ENCODE results near the gene CLNK.
"Not testable (repeated sequence)": the region's sequence is repeated elsewhere in the genome, so short reads cannot be mapped to it uniquely, and the experiment has no call there.

GRCh38 chr4:10574553-10574952 is 110.0 kb downstream of the CLNK start:
- TF ChIP-seq POLR2AphosphoS5, POLR2A, CTCF (IDR thresholded peaks at IDR 0.05): not testable (repeated sequence)
